Eye (tissue), 1 donor: ENCODE data around the gene SUSD3.

ENCODE experiments used
- DNase-seq: peaks from one replicate; pipeline ENCODE4 v3.0.0-alpha.2; 2015

Gene SUSD3

GRCh38 chr9:93053781-93054331 is 4.6 kb upstream of the SUSD3 start:
- DNase-seq: no peak

- no peak for DNase-seq
Measured at GRCh38 chr9:93054758-93055704, 3.5 kb upstream of the SUSD3 start.

GRCh38 chr9:93057042-93057702 is 1.3 kb upstream of the SUSD3 start:
- no peak for DNase-seq

GRCh38 chr9:93057703-93058354 is 672 bp upstream of the SUSD3 start:
- no peak for DNase-seq

- no peak for DNase-seq
Measured at GRCh38 chr9:93059011-93059714, 662 bp downstream of the SUSD3 start.

GRCh38 chr9:93059715-93060578 is 1.4 kb downstream of the SUSD3 start:
- DNase-seq: no peak

- no peak for DNase-seq
Measured at GRCh38 chr9:93060746-93061259, 2.3 kb downstream of the SUSD3 start.

GRCh38 chr9:93061260-93061751 is 2.8 kb downstream of the SUSD3 start:
- DNase-seq: no peak

- DNase-seq: no peak
Measured at GRCh38 chr9:93061791-93062763, 3.6 kb downstream of the SUSD3 start.

GRCh38 chr9:93064392-93065134 is 6.1 kb downstream of the SUSD3 start:
- DNase-seq: no peak

GRCh38 chr9:93065135-93065720 is 6.7 kb downstream of the SUSD3 start:
- no peak for DNase-seq

- DNase-seq: no peak
Measured at GRCh38 chr9:93066978-93067603, 8.6 kb downstream of the SUSD3 start.

- no peak for DNase-seq
Measured at GRCh38 chr9:93068956-93069355, 10.5 kb downstream of the SUSD3 start.

- no peak for DNase-seq
Measured at GRCh38 chr9:93071464-93071863, 13.0 kb downstream of the SUSD3 start.

GRCh38 chr9:93072383-93072795 is 13.9 kb downstream of the SUSD3 start:
- DNase-seq: no peak

GRCh38 chr9:93076101-93076791 is 17.7 kb downstream of the SUSD3 start:
- DNase-seq: no peak

GRCh38 chr9:93076792-93077128 is 18.3 kb downstream of the SUSD3 start:
- DNase-seq: no peak

GRCh38 chr9:93077367-93077766 is 18.9 kb downstream of the SUSD3 start:
- no peak for DNase-seq
